SU-DHL-6 (cell line): Measurements from ENCODE around the gene RRM2.
"Not testable (repeated sequence)": the region's sequence is repeated elsewhere in the genome, so short reads cannot be mapped to it uniquely, and the experiment has no call there.

Experiments used
- H2AFZ ChIP-seq: fragments of 200-600 bp; sonication (generic); 2 replicates; pipeline ENCODE4 v1.6.1; 2014; ENCODE audit warnings: low read depth, mild to moderate bottlenecking, moderate library complexity, mixed read lengths, antibody characterized with exemption, low read length; ENCODE audit not compliant: severe bottlenecking
- H3F3A ChIP-seq: fragments of 200-600 bp; shearing (Covaris generic); 2 replicates; pipeline ENCODE4 v1.6.0; 2016; ENCODE audit warnings: antibody characterized with exemption, mild to moderate bottlenecking; ENCODE audit not compliant: insufficient read depth
- H3K27ac ChIP-seq: fragments of 200-600 bp; sonication (generic); 2 replicates; pipeline ENCODE4 v1.5.1; 2016; ENCODE audit warnings: low read depth, mild to moderate bottlenecking, low read length, moderate library complexity, mixed read lengths
- H3K27me3 ChIP-seq: fragments of 200-600 bp; sonication (generic), shearing (Covaris generic); 2 replicates; pipeline ENCODE4 v1.6.0; 2014; ENCODE audit warnings: mild to moderate bottlenecking, low read length
- H3K36me3 ChIP-seq: fragments of 200-600 bp; sonication (generic); 2 replicates; pipeline ENCODE4 v1.6.1; 2014; ENCODE audit warnings: mild to moderate bottlenecking, low read length, mixed read lengths
- H3K4me2 ChIP-seq: fragments of 300-600, 200-600 bp; shearing (Covaris generic), sonication (generic); 2 replicates; pipeline ENCODE4 v1.6.0; 2014; ENCODE audit warnings: low read length, low read depth, mild to moderate bottlenecking; ENCODE audit not compliant: poor library complexity, severe bottlenecking
- H3K4me3 ChIP-seq: fragments of 200-600 bp; sonication (generic); 2 replicates; pipeline ENCODE4 v1.5.1; 2014; ENCODE audit warnings: antibody characterized with exemption, low read length, mild to moderate bottlenecking, mixed read lengths; ENCODE audit not compliant: insufficient read depth, poor library complexity, severe bottlenecking
- H3K79me2 ChIP-seq: fragments of 200-600 bp; sonication (generic); 2 replicates; pipeline ENCODE4 v1.6.1; 2014; ENCODE audit warnings: mild to moderate bottlenecking, low read length, moderate library complexity; ENCODE audit not compliant: insufficient read depth
- H3K9ac ChIP-seq: fragments of 200-600 bp; sonication (generic); 2 replicates; pipeline ENCODE4 v1.7.0; 2014; ENCODE audit warnings: mild to moderate bottlenecking, low read length
- H3K9me2 ChIP-seq: fragments of 200-600 bp; sonication (generic); replicated peaks from 2 replicates; pipeline ENCODE4 v1.6.1; 2014; ENCODE audit warnings: low read length; ENCODE audit not compliant: insufficient read depth
- H3K9me3 ChIP-seq: fragments of 200-600 bp; sonication (generic); 2 replicates; pipeline ENCODE4 v1.6.1; 2014; ENCODE audit warnings: low read length, mixed read lengths; ENCODE audit not compliant: insufficient read depth
- H4K20me1 ChIP-seq: fragments of 200-600 bp; sonication (generic); 2 replicates; pipeline ENCODE4 v1.6.1; 2014; ENCODE audit warnings: low read depth, mild to moderate bottlenecking, antibody characterized with exemption, low read length, moderate library complexity, mixed read lengths
- EZH2phosphoT487 ChIP-seq: fragments of 200-600 bp; sonication (generic), shearing (Covaris generic); conservative IDR thresholded peaks from 2 replicates; pipeline ENCODE4 v1.6.1; 2018; ENCODE audit warnings: mild to moderate bottlenecking, antibody characterized with exemption, low read length, moderate library complexity, mixed read lengths
- TF ChIP-seq, protein P1 (sequence below): fragments of 200-600 bp; sonication (generic); IDR thresholded peaks from one replicate; pipeline ENCODE4 v1.5.1; 2017; ENCODE audit warnings: antibody characterized with exemption, mild to moderate bottlenecking, low read length, moderate library complexity; ENCODE audit not compliant: insufficient read depth, poor library complexity, severe bottlenecking

The RRM2 gene

DNA sequence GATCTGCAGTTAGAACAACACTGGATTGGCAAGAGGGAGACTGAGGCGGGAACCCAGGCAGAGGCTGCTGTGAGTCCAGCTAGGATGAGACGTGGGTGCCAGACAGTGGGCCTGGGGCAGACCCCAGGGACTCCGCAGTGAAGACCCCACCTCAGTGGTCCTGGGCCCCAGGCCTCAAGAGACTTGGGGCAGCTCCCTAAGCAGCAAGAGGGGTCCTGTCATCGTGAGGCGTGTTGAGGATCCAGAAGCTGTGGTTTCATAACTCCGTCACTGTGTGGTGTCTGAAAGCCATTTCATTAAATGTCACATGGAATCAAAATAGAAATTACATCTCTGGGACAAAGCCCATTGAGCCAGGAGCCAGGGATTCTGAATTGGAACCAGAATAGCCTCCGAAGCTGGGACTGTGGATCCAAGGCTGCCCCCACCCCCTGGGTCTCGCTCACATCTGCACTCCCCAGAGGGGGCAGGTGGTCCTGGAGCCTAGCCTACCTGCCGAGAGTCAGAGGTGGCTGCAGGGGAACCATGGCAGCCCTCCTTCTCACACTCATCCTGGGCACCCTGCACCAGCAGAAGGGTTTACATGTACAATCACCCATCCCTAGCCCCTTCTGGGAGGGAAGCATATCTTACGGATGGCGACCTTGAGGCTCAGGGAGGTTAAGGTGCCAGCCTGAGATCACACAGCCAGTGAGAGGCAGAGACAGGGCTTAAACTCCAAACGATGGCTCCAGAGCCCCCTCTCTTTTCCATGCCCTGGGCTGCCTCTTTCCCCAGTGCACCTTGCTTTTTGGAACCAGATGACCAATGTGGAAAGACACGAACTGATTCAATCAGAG is 23.2 kb downstream of the RRM2 start:
- Histone ChIP-seq H3K4me2 (no peak overlapping the region), H3K36me3 (no peaks in the 10 kb centered on the region), H3F3A (peaks cover 4% of the 10 kb centered on the region; the same call in 1 of the 2 replicates), H3K79me2 (no peaks in the 10 kb centered on the region), H3K9me3 (no peaks in the 10 kb centered on the region), H3K9me2 (no peaks in the 10 kb centered on the region), H4K20me1 (no peaks in the 10 kb centered on the region), H3K27me3 (no peaks in the 10 kb centered on the region), H3K27ac (no peak overlapping the region), H2AFZ (no peak overlapping the region), H3K9ac (no peak overlapping the region), H3K4me3 (no peak overlapping the region)
- TF ChIP-seq EZH2phosphoT487: no peak
- TF ChIP-seq, protein P1, sequence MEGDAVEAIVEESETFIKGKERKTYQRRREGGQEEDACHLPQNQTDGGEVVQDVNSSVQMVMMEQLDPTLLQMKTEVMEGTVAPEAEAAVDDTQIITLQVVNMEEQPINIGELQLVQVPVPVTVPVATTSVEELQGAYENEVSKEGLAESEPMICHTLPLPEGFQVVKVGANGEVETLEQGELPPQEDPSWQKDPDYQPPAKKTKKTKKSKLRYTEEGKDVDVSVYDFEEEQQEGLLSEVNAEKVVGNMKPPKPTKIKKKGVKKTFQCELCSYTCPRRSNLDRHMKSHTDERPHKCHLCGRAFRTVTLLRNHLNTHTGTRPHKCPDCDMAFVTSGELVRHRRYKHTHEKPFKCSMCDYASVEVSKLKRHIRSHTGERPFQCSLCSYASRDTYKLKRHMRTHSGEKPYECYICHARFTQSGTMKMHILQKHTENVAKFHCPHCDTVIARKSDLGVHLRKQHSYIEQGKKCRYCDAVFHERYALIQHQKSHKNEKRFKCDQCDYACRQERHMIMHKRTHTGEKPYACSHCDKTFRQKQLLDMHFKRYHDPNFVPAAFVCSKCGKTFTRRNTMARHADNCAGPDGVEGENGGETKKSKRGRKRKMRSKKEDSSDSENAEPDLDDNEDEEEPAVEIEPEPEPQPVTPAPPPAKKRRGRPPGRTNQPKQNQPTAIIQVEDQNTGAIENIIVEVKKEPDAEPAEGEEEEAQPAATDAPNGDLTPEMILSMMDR: no peak

DNA sequence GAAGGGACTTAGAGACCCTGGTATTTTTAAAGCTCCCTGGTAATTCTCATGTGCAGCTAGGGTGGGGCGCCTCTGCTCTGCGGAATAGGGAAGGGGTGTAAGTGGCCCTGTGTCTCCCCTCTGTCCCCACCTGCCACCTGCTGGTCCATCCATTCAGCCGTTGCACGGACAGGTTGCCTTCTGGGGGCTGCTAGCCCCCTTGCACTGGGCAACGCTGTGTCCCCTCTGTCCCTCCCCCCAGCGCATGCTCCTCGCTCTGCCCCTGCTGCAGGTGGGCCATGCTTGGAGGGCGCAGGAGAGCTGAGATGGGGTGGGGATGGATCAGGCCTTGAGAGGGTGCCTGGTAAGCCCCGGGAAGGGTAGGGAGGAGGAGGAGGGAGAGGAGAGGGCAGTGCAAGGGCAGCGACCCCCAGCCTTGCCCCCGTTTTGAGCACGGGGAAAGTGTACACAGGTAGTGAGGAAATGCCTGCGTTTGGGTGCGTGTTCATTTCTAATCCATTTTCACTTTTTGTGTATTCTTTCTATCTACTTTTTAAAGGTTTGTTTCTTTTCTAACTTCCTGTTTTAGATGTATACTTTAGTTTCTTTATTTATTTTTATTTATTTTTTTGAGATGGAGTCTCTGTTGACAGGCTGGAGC is 23.9 kb downstream of the RRM2 start:
- H3K9ac ChIP-seq: no peak overlapping the region
- no peaks in the 10 kb centered on the region for H3K36me3 ChIP-seq
- no peak overlapping the region for H3K4me3 ChIP-seq

DNA sequence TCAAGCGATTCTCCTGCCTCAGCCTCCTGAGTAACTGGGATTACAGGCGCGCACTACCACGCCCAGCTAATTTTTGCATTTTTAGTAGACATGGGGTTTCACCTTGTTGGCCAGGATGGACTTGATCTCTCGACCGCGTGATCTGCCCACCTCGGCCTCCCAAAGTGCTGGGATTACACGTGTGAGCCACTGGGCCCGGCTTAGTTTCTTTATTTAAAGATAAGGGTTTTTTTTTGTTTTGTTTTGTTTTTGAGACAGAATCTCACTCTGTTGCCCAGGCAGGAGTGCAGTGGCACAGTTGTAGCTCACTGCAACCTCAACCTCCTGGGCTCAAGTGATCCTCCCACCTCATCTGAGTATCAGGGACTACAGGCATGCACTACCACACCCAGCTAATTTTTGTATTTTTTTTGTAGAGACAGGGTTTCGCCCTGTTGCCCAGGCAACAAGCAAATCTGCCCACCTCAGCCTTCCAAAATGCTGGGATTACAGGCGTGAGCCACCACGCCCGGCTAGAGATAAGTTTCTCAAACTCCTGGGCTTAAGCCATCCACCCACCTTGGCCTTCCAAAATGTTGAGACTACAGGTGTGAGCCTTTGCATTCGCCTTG is 24.6 kb downstream of the RRM2 start:
- H3K79me2 ChIP-seq, H3K36me3 ChIP-seq, H2AFZ ChIP-seq: not testable (repeated sequence)

More for the DNA sequence above, 23.9 kb downstream of the RRM2 start:
- no peaks in the 10 kb centered on the region for H3K9me3 ChIP-seq
- no peak overlapping the region for H2AFZ ChIP-seq
- peaks cover 4% of the 10 kb centered on the region; the same call in 1 of the 2 replicates for H3F3A ChIP-seq
- no peaks in the 10 kb centered on the region for H3K9me2 ChIP-seq
- H3K79me2 ChIP-seq: no peaks in the 10 kb centered on the region
- TF ChIP-seq EZH2phosphoT487: no peak
- TF ChIP-seq, protein P1: no peak
- H3K27me3 ChIP-seq: no peaks in the 10 kb centered on the region
- no peak overlapping the region for H3K27ac ChIP-seq
- H4K20me1 ChIP-seq: no peaks in the 10 kb centered on the region
- no peak overlapping the region for H3K4me2 ChIP-seq

More for the DNA sequence above, 24.6 kb downstream of the RRM2 start:
- not testable (repeated sequence) for H3K27me3 ChIP-seq, H3K4me3 ChIP-seq, H3K27ac ChIP-seq, H3K4me2 ChIP-seq, H3K9ac ChIP-seq, H3F3A ChIP-seq, H4K20me1 ChIP-seq, H3K9me2 ChIP-seq, H3K9me3 ChIP-seq
